ENCODE measurements around the gene APOC4.

Gene APOC4

GRCh38 chr19:44990459-44990858 is 48.4 kb downstream of the APOC4 start:
- Mint-ChIP-seq H3K36me3 (ENCODE audit: low read depth) (peaks cover 5% of the 10 kb centered on the region), H3K27me3 (no peaks in the 10 kb centered on the region), H3K27ac (no peak overlapping the region), H3K4me3 (no peak overlapping the region), H3K9me3 (no peaks in the 10 kb centered on the region), H3K4me1 (no peaks in the 10 kb centered on the region)
- no peak for DNase-seq
- no peak for ATAC-seq

GRCh38 chr19:44990966-44991365 is 48.9 kb downstream of the APOC4 start:
- H3K9me3 Mint-ChIP-seq, result no peaks in the 10 kb centered on the region
- no peak for DNase-seq
- no peak overlapping the region for H3K27ac Mint-ChIP-seq
- no peak overlapping the region for H3K4me3 Mint-ChIP-seq
- ATAC-seq, result no peak
- H3K4me1 Mint-ChIP-seq, result no peaks in the 10 kb centered on the region
- H3K27me3 Mint-ChIP-seq, result no peaks in the 10 kb centered on the region
- H3K36me3 Mint-ChIP-seq (ENCODE audit: low read depth), result peaks cover 5% of the 10 kb centered on the region

DNA sequence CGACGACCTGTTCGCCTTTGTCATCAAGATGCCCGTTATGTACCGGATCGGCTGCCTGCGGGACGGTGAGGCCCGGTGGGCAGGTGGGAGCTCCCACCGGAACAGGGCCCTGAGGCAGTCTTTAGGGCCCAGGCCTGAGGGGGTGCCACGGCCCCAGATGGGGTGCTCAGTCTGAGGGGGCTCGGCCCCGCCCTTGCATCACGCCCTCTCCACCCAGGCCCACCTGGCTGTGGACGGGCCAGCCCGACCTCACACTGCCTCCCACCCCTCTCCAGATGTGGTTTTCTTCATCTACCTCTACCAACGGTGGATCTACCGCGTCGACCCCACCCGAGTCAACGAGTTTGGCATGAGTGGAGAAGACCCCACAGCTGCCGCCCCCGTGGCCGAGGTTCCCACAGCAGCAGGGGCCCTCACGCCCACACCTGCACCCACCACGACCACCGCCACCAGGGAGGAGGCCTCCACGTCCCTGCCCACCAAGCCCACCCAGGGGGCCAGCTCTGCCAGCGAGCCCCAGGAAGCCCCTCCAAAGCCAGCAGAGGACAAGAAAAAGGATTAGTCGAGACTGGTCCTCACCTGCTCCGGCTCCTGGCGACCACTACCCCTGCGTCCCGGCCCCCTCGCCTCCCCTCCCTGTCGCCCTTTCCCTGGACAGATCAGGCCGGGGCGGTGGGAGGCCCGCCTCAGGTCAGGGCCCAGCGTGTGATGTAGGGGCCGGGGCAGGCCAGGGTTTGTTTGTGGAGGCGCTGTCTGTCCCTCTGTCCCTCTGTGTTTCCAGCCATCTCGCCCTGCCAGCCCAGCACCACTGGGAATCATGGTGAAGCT is 50.5 kb downstream of the APOC4 start:
- Mint-ChIP-seq H3K4me1 (no peaks in the 10 kb centered on the region), H3K27me3 (no peaks in the 10 kb centered on the region), H3K9me3 (no peaks in the 10 kb centered on the region), H3K27ac (no peak overlapping the region), H3K36me3 (ENCODE audit: low read depth) (peaks cover 5% of the 10 kb centered on the region), H3K4me3 (no peak overlapping the region)
- ATAC-seq, result no peak
- no peak for DNase-seq

DNA sequence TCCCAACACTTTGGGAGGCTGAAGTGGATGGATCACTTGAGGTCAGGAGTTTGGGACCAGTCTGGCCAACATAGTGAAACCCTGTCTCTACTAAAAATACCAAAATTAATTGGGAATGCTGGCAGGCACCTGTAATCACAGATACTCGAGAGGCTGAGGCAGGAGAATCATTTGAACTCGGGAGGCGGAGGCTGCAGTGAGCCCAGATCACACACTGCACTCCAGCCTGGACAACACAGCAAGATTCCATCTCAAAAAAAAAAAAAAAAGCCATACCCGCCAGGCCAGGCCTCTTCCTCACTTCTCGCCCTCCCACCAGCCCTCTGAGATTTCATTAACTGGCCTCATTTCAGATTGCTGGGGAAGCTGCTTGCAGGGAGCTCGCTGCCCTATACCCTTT is 51.5 kb downstream of the APOC4 start:
- Mint-ChIP-seq H3K9me3 (no peaks in the 10 kb centered on the region), H3K4me3 (no peak overlapping the region), H3K27ac (no peak overlapping the region), H3K27me3 (no peaks in the 10 kb centered on the region), H3K4me1 (no peaks in the 10 kb centered on the region), H3K36me3 (ENCODE audit: low read depth) (peaks cover 2% of the 10 kb centered on the region)
- DNase-seq, result no peak
- no peak for ATAC-seq

- ATAC-seq, result no peak
- Mint-ChIP-seq H3K27me3 (no peaks in the 10 kb centered on the region), H3K4me3 (no peak overlapping the region), H3K4me1 (no peaks in the 10 kb centered on the region), H3K27ac (no peak overlapping the region), H3K36me3 (ENCODE audit: low read depth) (peaks cover 2% of the 10 kb centered on the region), H3K9me3 (no peaks in the 10 kb centered on the region)
- DNase-seq, result no peak
Observed at GRCh38 chr19:44993926-44994537, 52.0 kb downstream of the APOC4 start.

Data from activated naive CD8-positive, alpha-beta T cell treated with anti-CD3 and anti-CD28 coated beads, Interleukin-2, amount 50 U/mL, for 24 hours (primary cell).